SK-N-SH (cell line): ENCODE data around the gene FLOT1. TPM values are rescaled to one million over a fixed set of nuclear protein-coding genes. Genes with fewer than 3 reads are reported as not detected.

ENCODE experiments used
- CTCF ChIA-PET: fragments of 300-600, 350-600 bp; formaldehyde crosslinking; extraction: SDS; loops from one replicate; lab custom pipeline; 2021; lab: Yijun Ruan, JAX
- POLR2A ChIA-PET: fragments of 350-600 bp; sonication (Branson Sonifier 250); formaldehyde crosslinking; extraction: SDS; loops from one replicate; lab custom pipeline; 2020; ENCODE audit warnings: antibody characterized with exemption, inconsistent platforms; lab: Yijun Ruan, JAX
- DNase-seq: peaks from one replicate; pipeline ENCODE4 v3.0.0; 2012
- H2AFZ ChIP-seq: fragments of 200-600 bp; sonication (generic); 2 replicates; pipeline ENCODE4 v1.8.1; 2016; ENCODE audit warnings: antibody characterized with exemption, mild to moderate bottlenecking, low read depth
- H3F3A ChIP-seq: fragments of 200-600 bp; sonication (generic); replicated peaks from 2 replicates; pipeline ENCODE3; 2016; ENCODE audit warnings: antibody characterized with exemption, mild to moderate bottlenecking; ENCODE audit not compliant: insufficient read depth
- H3K27ac ChIP-seq, 2 experiments: fragments of 200-500 bp in 1 of 2; fragments of 200-600 bp in 1 of 2; sonication (Bioruptor generic) in 1 of 2; sonication (generic), shearing (Covaris generic) in 1 of 2; 2 replicates each; pipeline versions ENCODE4 v1.5.1 to v1.6.1; 2014 to 2016; ENCODE audit warnings: low read depth in 2 of 2, inconsistent platforms in 1 of 2, low read length in 1 of 2, mild to moderate bottlenecking in 1 of 2, mixed read lengths in 1 of 2
- H3K27me3 ChIP-seq: fragments of 200-600 bp; sonication (generic), shearing (Covaris generic); 2 replicates; pipeline ENCODE4 v1.6.1; 2016; ENCODE audit warnings: mixed run types; ENCODE audit not compliant: insufficient read depth
- H3K36me3 ChIP-seq, 2 experiments: fragments of 200-500 bp in 1 of 2; fragments of 200-600 bp in 1 of 2; sonication (Bioruptor generic) in 1 of 2; sonication (generic) in 1 of 2; replicated peaks in 1 of 2; 2 replicates each; pipeline versions ENCODE3 to v1.5.1; 2014 to 2016; ENCODE audit warnings: low read length in 1 of 2, mild to moderate bottlenecking in 1 of 2; ENCODE audit not compliant: insufficient read depth in 2 of 2, control insufficient read depth in 1 of 2
- H3K4me1 ChIP-seq, 2 experiments: fragments of 200-500 bp in 1 of 2; fragments of 200-600 bp in 1 of 2; sonication (Bioruptor generic) in 1 of 2; sonication (generic), shearing (Covaris generic) in 1 of 2; 2 replicates each; pipeline versions ENCODE4 v1.5.1 to v1.6.1; 2014 to 2016; ENCODE audit warnings: low read depth in 1 of 2, low read length in 1 of 2, mixed run types in 1 of 2; ENCODE audit not compliant: insufficient read depth in 2 of 2, control insufficient read depth in 1 of 2
- H3K4me2 ChIP-seq: fragments of 200-600 bp; sonication (generic), shearing (Covaris generic); 2 replicates; pipeline ENCODE4 v1.6.1; 2017; ENCODE audit warnings: mixed run types
- H3K4me3 ChIP-seq, 2 experiments: fragments of 200-500 bp in 1 of 2; fragments of 200-600 bp in 1 of 2; sonication (Bioruptor generic) in 1 of 2; sonication (generic), shearing (Covaris generic) in 1 of 2; 2 replicates each; pipeline versions ENCODE4 v1.5.1 to v1.8.1; 2014 to 2016; ENCODE audit warnings: low read depth in 2 of 2, inconsistent platforms in 1 of 2, low read length in 1 of 2, mild to moderate bottlenecking in 1 of 2, mixed read lengths in 1 of 2, moderate library complexity in 1 of 2
- H3K79me2 ChIP-seq: fragments of 200-600 bp; sonication (generic); 2 replicates; pipeline ENCODE4 v1.8.1; 2017; ENCODE audit warnings: mild to moderate bottlenecking; ENCODE audit not compliant: insufficient read depth
- H3K9ac ChIP-seq: fragments of 200-600 bp; sonication (generic); 2 replicates; pipeline ENCODE4 v1.6.1; 2017; ENCODE audit warnings: mixed run types
- H3K9me2 ChIP-seq: fragments of 200-600 bp; sonication (generic); 2 replicates; pipeline ENCODE4 v1.6.1; 2017; ENCODE audit warnings: mixed run types
- H3K9me3 ChIP-seq: fragments of 200-600 bp; sonication (generic); 2 replicates; pipeline ENCODE4 v1.6.1; 2017; ENCODE audit warnings: mixed run types, mild to moderate bottlenecking, moderate library complexity
- H4K20me1 ChIP-seq: fragments of 200-600 bp; sonication (generic); 2 replicates; pipeline ENCODE4 v1.6.1; 2017; ENCODE audit warnings: mild to moderate bottlenecking, mixed run types; ENCODE audit not compliant: insufficient read depth
- CHD2 ChIP-seq: fragments of 150-350 bp; IDR thresholded peaks from 2 replicates; pipeline ENCODE4 v1.6.1; 2018; ENCODE audit warnings: low read length; ENCODE audit not compliant: partially characterized antibody
- ELF1 ChIP-seq: IDR thresholded peaks from 2 replicates; pipeline ENCODE4 v1.4.0; 2012
- EP300 ChIP-seq, 2 experiments: IDR thresholded peaks; 2 replicates each; pipeline versions ENCODE4 v1.4.0 to v1.6.1; 2012; ENCODE audit warnings: borderline replicate concordance in 1 of 2, low read depth in 1 of 2, low read length in 1 of 2
- EZH2phosphoT487 ChIP-seq: fragments of 200-600 bp; sonication (generic); IDR thresholded peaks from 2 replicates; pipeline ENCODE4 v1.6.1; 2017; ENCODE audit warnings: low read depth, mixed run types, mild to moderate bottlenecking, antibody characterized with exemption, moderate library complexity, borderline replicate concordance
- FOXM1 ChIP-seq: IDR thresholded peaks from 2 replicates; pipeline ENCODE4 v1.4.0; 2012; ENCODE audit warnings: low read depth, mild to moderate bottlenecking
- JUND ChIP-seq: IDR thresholded peaks from 2 replicates; pipeline ENCODE4 v1.4.0; 2012
- NFIC ChIP-seq: IDR thresholded peaks from 2 replicates; pipeline ENCODE4 v1.4.0; 2012; ENCODE audit warnings: borderline replicate concordance
- POLR2AphosphoS5 ChIP-seq: IDR thresholded peaks from 2 replicates; pipeline ENCODE4 v1.6.1; 2012; ENCODE audit warnings: low read depth, low read length
- RCOR1 ChIP-seq: fragments of 150-350 bp; IDR thresholded peaks from 2 replicates; pipeline ENCODE4 v1.6.1; 2017; ENCODE audit warnings: antibody characterized with exemption, low read length
- RFX5 ChIP-seq: IDR thresholded peaks from 2 replicates; pipeline ENCODE4 v1.6.1; 2012; ENCODE audit warnings: mild to moderate bottlenecking, improper control_type of control experiment, low read length
- RXRA ChIP-seq: IDR thresholded peaks from 2 replicates; pipeline ENCODE4 v1.4.0; 2012; ENCODE audit warnings: low read depth, mild to moderate bottlenecking, borderline replicate concordance
- TAF1 ChIP-seq: IDR thresholded peaks from 2 replicates; pipeline ENCODE4 v1.6.1; 2012; ENCODE audit warnings: low read depth, mild to moderate bottlenecking, low read length, moderate library complexity, borderline replicate concordance
- TCF12 ChIP-seq: IDR thresholded peaks from 2 replicates; pipeline ENCODE4 v1.4.0; 2012
- TEAD4 ChIP-seq: IDR thresholded peaks from 2 replicates; pipeline ENCODE4 v1.4.0; 2012; ENCODE audit warnings: mild to moderate bottlenecking, borderline replicate concordance; ENCODE audit not compliant: insufficient read depth
- YY1 ChIP-seq: IDR thresholded peaks from 2 replicates; pipeline ENCODE4 v1.4.0; 2012; ENCODE audit warnings: low read depth, mild to moderate bottlenecking
- WGBS: methylation state at CpG from one replicate; pipeline ENCODE4 v1.1.6; 2017; ENCODE audit warnings: low lambda C conversion rate; 5-methylcytosine and 5-hydroxymethylcytosine counted together
- polyA plus RNA-seq, 3 experiments: library from polyadenylated mRNA; depleted of rRNA; stranded (reverse); fragments of >200 nt; gene quantifications; 2 replicates each; pipeline ENCODE4 v1.2.3, GENCODE V29; 2012
- TF ChIP-seq, protein P1 (sequence below): fragments of 150-350 bp; IDR thresholded peaks from 2 replicates; pipeline ENCODE4 v1.6.1; 2017; ENCODE audit warnings: antibody characterized with exemption, low read length, low read depth, borderline replicate concordance
- TF ChIP-seq, protein P2 (sequence below): IDR thresholded peaks from 2 replicates; pipeline ENCODE4; 2012
- TF ChIP-seq, protein P3 (sequence below): IDR thresholded peaks from 2 replicates; pipeline ENCODE4 v1.4.0; 2012; ENCODE audit warnings: low read depth, borderline replicate concordance
- TF ChIP-seq, protein P4 (sequence below): fragments of 150-350 bp; IDR thresholded peaks from 2 replicates; pipeline ENCODE4 v1.6.1; 2016; ENCODE audit warnings: mild to moderate bottlenecking, low read depth, low read length
- TF ChIP-seq, protein P5 (sequence below): IDR thresholded peaks from 2 replicates; pipeline ENCODE4 v1.4.0; 2012; ENCODE audit warnings: low read depth, borderline replicate concordance

FLOT1 gene
- polyA plus RNA-seq, 1 of the 3 experiments (the other 2 are of a cell fraction) = 462 TPM

DNA sequence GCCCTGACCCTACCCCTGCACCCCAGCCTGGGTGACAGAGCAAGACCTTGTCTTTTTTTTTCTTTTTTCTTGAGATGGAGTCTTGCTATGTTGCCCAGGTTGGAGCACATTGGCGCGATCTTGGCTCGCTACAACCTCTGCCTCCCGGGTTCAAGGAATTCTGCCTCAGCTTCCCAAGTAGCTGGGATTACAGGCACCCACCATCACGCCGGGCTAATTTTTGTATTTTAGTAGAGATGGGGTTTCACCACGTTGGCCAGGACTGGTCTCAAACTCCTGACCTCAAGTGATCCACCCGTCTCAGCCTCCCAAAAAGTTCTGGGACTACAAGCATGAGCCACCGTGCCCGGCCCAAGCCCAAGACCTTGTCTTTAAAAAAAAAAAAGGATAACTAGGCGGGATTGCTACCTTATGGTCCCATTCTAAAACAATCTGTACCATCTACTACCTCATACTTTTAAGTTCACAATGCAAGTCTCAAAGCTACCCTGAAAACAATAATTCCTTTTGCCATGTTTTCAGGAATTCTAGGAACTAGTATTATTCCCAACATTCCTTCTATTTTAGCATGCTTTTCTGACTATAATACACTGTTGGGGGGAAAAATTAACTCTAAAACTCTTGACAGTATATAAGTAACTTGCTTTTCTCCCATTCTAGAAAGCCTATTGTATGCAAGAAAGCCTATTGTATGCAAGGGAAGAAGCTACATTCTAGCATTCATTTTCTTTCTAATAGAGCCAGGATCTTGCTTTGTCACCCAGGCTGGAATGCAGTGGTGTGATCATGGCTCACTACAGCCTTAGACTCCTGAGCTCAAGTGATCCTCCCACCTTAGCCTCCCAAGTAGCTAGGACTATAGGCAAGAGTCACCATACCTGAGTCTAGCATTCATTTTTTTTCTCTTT is 15.7 kb downstream of the FLOT1 start (continued):
- TF ChIP-seq, protein P1, sequence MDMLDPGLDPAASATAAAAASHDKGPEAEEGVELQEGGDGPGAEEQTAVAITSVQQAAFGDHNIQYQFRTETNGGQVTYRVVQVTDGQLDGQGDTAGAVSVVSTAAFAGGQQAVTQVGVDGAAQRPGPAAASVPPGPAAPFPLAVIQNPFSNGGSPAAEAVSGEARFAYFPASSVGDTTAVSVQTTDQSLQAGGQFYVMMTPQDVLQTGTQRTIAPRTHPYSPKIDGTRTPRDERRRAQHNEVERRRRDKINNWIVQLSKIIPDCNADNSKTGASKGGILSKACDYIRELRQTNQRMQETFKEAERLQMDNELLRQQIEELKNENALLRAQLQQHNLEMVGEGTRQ = no peak
- no peak for TF ChIP-seq RFX5
- no peak for TF ChIP-seq TCF12
- 0 out of 2 replicates have a peak, but pooled peaks have one; percentile 1 for TF ChIP-seq ELF1
- TF ChIP-seq EZH2phosphoT487 = no peak
- TF ChIP-seq, protein P2, sequence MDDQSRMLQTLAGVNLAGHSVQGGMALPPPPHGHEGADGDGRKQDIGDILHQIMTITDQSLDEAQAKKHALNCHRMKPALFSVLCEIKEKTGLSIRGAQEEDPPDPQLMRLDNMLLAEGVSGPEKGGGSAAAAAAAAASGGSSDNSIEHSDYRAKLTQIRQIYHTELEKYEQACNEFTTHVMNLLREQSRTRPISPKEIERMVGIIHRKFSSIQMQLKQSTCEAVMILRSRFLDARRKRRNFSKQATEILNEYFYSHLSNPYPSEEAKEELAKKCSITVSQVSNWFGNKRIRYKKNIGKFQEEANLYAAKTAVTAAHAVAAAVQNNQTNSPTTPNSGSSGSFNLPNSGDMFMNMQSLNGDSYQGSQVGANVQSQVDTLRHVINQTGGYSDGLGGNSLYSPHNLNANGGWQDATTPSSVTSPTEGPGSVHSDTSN = no peak

DNA sequence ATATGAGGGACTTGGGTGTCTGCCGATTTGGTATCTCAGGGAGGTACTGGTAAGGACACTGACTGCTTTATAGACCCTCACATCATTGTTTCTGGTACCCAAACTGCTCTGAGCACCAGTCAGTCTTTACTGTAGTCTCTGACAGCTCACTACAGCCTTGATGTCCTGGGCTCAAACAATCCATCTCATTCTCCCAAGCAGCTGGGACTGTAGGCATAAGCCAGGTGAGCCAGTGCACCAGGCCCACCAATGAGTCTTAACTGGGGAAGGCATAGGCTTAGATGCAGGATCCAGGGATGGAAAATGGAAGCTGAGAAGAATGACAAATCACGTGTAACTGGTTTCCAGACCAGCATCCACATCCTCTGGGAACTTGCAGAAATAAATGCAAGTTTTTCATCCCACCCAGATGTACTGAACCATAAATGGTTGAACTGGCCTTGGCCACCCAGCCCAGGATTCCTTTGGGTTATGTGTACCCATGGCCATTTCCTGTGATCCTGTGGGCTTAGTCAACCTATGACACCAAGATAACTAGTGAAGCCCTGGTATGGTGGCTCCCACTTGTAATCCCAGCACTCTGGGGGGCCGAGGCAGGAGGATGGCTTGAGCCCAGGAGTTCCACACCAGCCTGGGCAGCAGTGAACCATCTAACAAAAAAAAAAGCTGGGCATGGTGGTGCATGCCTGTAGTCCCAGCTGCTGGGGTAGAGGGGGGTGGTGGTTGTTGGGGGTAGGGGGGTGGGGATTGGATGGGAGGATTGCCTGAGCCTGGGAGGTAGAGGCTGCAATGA is 16.6 kb downstream of the FLOT1 start:
- H3K27ac ChIP-seq = peak overlapping the region; percentile 29 to 93; a peak in 3 of 4 replicates
- no peak overlapping the region for H2AFZ ChIP-seq
- DNase-seq = peak; percentile 41
- no peak overlapping the region for H3K4me3 ChIP-seq
- peaks cover 52 to 58% of the 10 kb centered on the region in 2 experiments for H3K36me3 ChIP-seq
- H3K9me2 ChIP-seq = no peaks in the 10 kb centered on the region
- CTCF ChIA-PET = interaction anchor here (1.1 to 42.4 kb wide), 5 partner anchors 9 to 185 kb away, joined by 3 to 838 read pairs (median 3); partner anchors contain the start of genes DHX16, FLOT1, MDC1 and NRM
- 37% methylated on average over 3 of the region's 3 CpGs for WGBS
- H3K27me3 ChIP-seq = no peaks in the 10 kb centered on the region
- POLR2A ChIA-PET = interaction anchor here (1.0 to 1.9 kb wide), 4 partner anchors 47 to 103 kb away, joined by 3 to 8 read pairs (median 3); partner anchors contain the start of gene DHX16
- peaks cover 88% of the 10 kb centered on the region for H3F3A ChIP-seq
- peak overlapping the region; percentile 100; the same call in 1 of the 2 replicates for H3K9ac ChIP-seq
- H3K9me3 ChIP-seq = no peaks in the 10 kb centered on the region
- H3K4me1 ChIP-seq = peaks cover 21 to 31% of the 10 kb centered on the region in 2 experiments
- H4K20me1 ChIP-seq = peaks cover 58% of the 10 kb centered on the region
- H3K4me2 ChIP-seq = no peak overlapping the region
- peaks cover 47% of the 10 kb centered on the region for H3K79me2 ChIP-seq
- TF ChIP-seq JUND = peak; percentile 29
- TF ChIP-seq RFX5 = no peak
- TF ChIP-seq TEAD4 = no peak
- no peak for TF ChIP-seq RXRA
- TF ChIP-seq, protein P3, sequence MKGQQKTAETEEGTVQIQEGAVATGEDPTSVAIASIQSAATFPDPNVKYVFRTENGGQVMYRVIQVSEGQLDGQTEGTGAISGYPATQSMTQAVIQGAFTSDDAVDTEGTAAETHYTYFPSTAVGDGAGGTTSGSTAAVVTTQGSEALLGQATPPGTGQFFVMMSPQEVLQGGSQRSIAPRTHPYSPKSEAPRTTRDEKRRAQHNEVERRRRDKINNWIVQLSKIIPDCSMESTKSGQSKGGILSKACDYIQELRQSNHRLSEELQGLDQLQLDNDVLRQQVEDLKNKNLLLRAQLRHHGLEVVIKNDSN = no peak
- no peak for TF ChIP-seq EZH2phosphoT487
- TF ChIP-seq FOXM1 = no peak
- no peak for TF ChIP-seq EP300 (IDR thresholded peaks at IDR 0.05; ENCODE audit: borderline replicate concordance in 1 of 2, low read depth in 1 of 2, low read length in 1 of 2)
- TF ChIP-seq YY1 = 0 out of 2 replicates have a peak, but pooled peaks have one; percentile 37
- TF ChIP-seq, protein P1 = no peak
- TF ChIP-seq, protein P4, sequence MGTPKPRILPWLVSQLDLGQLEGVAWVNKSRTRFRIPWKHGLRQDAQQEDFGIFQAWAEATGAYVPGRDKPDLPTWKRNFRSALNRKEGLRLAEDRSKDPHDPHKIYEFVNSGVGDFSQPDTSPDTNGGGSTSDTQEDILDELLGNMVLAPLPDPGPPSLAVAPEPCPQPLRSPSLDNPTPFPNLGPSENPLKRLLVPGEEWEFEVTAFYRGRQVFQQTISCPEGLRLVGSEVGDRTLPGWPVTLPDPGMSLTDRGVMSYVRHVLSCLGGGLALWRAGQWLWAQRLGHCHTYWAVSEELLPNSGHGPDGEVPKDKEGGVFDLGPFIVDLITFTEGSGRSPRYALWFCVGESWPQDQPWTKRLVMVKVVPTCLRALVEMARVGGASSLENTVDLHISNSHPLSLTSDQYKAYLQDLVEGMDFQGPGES = no peak
- no peak for TF ChIP-seq TAF1
- no peak for TF ChIP-seq CHD2
- TF ChIP-seq, protein P5, sequence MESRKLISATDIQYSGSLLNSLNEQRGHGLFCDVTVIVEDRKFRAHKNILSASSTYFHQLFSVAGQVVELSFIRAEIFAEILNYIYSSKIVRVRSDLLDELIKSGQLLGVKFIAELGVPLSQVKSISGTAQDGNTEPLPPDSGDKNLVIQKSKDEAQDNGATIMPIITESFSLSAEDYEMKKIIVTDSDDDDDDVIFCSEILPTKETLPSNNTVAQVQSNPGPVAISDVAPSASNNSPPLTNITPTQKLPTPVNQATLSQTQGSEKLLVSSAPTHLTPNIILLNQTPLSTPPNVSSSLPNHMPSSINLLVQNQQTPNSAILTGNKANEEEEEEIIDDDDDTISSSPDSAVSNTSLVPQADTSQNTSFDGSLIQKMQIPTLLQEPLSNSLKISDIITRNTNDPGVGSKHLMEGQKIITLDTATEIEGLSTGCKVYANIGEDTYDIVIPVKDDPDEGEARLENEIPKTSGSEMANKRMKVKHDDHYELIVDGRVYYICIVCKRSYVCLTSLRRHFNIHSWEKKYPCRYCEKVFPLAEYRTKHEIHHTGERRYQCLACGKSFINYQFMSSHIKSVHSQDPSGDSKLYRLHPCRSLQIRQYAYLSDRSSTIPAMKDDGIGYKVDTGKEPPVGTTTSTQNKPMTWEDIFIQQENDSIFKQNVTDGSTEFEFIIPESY = peak; percentile 51; the same call in 1 of the 2 replicates
- TF ChIP-seq NFIC = peak; percentile 31; the same call in 1 of the 2 replicates
- TF ChIP-seq ELF1 = 0 out of 2 replicates have a peak, but pooled peaks have one; percentile 41
- peak; percentile 92 for TF ChIP-seq POLR2AphosphoS5
- no peak for TF ChIP-seq RCOR1
